CD4-positive, alpha-beta T cell treated with Interleukin-15 for 4 hours (primary cell): Measurements from ENCODE around the gene TLNRD1.

ENCODE experiments used
- DNase-seq: peaks from one replicate; pipeline ENCODE4 v3.0.0-alpha.2; 2020; ENCODE audit warnings: low spot score

The TLNRD1 gene

DNA sequence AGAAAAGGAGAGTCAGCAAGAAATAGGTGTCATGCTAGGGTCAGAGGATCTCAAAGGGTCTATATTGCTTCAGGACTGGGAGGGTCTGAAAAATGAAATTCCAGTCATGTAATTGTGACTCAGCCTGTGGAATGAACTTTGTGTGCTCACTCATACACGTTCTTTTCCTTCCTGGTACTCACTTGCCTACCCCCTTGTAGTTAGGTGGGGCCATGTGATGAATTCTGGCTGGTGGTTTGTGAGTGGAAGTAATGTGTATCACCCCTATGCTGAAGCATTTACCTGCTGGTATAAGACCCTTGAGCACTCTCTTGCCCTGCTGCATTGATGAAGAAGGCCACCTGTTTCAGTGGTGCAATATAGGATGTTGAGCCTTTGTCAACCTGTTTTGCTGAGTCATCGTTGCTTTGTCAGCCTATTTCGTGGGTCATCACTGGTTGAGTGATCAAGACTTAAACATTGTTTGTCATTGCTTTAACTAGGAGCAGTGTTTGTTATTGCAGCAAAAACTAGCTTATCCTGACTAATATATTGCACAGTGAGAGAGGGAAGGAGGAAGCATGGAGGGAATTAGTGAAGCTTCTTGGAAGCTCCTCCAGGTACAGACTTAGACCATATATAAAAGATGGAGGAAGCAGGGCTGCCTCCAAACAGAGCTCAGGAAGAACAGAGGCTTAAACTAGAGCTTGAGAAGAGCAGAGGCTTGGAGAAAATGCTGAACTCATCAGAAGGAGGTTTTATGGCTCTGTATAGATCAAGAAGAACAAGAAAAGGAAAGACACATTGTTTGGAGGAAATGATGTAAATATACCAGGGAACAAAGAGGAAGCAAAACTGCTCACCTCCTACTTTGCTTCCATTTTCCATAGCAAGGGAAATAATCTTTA, 28.9 kb downstream of the TLNRD1 start:
- no peak for DNase-seq

DNA sequence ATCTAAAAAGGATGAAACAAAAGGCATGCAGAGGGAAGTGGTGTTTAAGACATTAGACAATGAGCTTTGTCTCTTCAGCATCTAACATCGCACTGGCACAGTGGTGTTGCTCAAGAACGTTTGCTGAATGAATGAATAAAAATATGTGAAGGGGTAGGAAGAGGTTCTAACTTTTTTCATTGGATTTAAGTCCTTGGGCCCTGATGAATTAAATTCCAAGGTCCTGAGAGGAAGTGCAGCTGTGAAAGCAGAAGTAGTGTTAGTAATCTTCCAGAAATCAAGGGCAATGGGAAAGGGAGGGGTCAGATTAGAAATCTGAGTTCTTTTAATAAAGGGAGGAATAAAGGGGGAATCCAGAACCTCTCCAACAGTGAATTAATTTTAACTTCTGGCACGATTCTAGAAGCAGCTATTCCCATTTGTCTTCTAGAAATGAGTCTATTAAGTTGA, 29.6 kb downstream of the TLNRD1 start:
- DNase-seq, result no peak

DNA sequence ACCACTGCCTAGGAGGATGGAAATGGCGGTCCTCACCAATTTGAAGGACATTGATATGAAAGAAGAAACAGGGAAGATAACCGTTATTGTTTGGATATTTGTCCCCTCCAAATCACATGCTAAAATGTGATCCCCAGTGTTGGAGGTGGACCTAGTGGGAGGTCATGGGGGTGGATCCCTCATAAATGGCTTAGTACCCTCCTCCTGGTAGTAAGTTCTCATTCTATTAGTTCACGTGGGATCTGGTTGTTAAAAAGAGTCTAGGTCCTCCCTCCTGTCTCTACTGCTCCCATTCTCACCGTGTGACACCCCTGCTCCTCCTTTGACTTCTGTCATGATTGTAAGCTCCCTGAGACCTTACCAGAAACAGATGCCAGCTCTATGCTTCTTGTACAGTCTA, 30.5 kb downstream of the TLNRD1 start:
- DNase-seq, result no peak

DNA sequence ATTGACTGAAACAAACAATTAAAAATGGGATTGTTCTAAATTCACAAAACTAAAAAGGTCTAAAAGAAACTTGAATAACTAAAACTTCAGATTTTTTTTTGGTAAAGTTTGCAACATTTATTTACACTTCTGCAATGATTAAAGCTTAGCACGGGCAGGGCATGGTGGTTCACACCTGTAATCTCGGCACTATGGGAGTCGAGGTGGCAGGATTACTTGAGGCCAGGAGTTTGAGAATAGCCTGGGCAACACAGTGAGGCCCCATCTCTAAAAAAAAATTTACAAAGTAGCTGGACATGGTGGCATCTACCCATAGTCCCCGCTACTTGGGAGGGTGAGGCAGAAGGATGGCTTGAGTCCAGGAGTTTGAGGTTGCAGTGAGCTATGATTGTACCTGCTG, 31.6 kb downstream of the TLNRD1 start:
- no peak for DNase-seq

DNA sequence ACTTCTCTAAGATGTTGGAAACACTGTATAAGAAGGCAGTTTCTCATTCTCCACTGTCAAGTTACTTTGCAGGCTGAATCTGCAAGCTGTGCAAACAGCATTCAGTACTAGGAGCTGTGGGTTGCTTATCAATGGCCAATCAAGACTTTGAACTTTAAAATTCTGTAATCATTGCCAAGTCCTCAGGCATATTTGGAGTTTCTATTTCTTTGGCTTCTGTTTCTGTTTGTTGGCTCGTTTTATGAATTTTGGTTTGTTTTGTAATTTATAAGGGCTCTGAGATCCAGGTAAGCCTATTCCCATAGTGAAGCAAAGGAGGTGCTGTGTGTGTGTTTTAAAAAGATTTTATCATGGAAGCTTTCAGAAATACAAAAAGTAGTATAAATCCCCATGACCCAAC, 32.1 kb downstream of the TLNRD1 start:
- DNase-seq, result no peak

DNA sequence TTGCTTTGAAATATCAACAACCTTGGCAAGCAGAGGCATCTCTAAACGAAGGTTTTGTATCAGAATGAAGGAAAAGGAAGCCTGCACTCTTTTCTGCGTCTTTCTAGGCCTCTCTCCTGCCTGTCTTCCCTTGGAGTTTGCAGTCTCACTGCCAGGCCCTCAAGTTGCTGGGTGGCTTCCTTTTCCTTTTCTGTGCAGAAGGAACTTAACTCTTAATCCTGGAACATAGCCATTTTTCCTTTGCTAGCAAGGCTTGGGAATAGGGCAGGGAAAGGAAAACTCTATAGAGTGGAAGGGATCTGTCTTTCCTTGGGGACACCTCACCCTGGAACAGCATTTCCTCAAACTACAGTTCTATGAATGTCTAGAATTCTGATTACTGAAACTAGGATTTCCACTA, 32.8 kb downstream of the TLNRD1 start:
- no peak for DNase-seq

DNA sequence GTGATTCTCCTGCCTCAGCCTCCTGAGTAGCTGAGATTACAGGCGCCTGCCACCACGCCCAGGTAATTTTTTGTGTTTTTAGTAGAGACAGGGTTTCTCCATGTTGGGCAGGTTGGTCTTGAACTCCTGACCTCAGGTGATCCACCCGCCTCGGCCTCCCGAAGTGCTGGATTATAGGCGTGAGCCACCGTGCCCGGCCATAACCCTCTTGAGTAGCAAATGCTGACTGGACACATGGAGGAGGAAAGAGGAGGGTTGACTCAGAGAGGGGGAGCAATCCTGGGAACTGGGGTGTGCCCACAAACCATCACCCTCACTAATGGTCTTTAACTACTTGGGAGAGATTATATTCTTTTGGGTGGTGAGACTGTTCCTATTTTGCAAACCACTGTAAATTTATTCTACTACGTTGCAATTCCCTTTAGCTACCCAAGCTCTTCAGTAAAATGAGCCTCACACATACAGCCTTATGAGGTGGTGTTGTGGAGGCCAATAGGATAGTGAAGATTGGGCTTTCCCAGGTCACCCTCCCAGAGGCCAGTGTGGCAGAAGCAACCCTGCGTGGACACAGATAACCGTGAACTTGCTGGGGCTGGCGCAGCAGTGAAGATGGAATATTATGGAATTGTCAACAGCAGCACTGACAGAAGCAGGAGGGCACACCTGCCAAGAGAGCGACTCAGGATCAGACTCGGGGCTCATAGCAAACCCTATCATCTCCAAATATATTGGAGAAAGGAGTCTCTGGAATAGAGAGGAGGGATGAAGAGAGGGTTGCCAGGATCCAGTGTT, 37.4 kb downstream of the TLNRD1 start:
- DNase-seq, result no peak

DNA sequence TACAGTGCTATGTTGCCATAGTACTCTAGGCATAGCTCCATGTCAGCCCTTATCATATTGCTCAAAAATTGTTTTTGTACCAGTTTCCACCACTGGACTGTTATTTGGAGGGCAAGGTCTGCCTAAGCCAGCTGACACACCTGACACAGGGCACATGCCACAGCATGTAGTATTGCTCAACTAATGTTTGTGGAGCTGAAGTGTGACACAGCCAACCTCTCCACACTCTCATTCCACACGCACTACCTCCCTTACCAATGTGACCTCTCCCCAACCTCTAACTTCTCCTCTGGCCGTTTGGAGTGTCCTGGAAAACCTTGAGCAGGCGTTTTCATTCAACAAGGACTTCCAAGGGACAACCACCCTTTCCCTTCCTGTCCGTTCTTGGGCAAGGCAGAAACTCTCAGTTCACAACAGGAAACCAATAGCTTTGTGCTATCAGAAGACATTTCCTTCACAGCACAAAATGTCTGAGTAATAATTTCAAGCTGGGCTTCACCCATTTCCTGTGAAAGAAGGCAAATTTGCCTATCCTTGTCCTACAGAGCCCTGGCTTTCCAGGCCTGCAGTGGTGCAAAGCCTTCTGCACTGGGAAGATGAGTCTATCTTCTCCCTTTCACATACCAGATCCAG, 38.4 kb downstream of the TLNRD1 start:
- no peak for DNase-seq

DNA sequence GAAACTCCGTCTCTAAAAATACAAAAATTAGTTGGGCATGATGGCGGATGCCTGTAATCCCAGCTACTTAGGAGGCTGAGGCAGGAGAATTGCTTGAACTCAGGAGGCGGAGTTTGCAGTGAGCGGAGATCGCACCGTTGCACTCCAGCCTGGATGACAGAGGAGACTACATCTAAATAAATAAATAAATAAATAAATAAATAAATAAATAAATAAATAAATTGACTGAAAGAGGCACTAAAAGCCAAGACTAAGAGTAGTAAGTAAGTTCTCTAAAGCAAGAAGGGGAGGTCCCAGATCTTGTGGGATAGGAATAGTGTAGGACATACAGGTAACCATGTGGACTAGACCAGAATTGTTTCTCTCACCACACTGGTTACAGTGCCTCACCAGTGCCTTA, 40.0 kb downstream of the TLNRD1 start:
- no peak for DNase-seq

DNA sequence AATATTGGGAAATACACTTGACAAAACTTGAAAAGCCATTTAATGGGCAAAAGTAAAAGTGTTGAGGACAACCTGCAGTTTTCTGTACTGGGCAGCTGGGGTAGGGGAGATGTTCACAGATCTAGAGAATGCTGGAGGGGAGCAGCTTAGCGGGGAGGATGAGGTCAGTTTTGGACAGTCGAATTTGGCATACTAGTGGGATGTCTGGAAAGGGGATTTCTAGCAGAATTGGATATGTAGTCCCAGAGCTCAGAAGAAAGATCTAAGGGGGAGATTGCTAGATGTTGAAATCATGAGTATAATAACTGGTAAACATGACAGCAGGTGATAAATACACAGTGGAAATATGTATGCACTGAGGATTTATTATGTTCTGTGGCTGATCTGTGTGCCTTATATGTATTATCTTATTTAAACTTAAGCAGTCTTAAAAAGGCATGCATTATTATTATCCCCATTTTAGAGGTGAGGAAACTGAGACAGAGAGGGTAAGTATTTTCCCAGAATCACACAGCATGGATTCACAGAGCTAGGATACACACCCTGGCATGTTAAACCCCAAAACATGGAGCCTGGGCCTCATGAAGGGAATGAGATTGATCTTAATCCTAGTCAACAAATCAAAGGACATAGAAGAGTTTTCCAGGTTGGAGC, 42.7 kb downstream of the TLNRD1 start:
- DNase-seq, result no peak

DNA sequence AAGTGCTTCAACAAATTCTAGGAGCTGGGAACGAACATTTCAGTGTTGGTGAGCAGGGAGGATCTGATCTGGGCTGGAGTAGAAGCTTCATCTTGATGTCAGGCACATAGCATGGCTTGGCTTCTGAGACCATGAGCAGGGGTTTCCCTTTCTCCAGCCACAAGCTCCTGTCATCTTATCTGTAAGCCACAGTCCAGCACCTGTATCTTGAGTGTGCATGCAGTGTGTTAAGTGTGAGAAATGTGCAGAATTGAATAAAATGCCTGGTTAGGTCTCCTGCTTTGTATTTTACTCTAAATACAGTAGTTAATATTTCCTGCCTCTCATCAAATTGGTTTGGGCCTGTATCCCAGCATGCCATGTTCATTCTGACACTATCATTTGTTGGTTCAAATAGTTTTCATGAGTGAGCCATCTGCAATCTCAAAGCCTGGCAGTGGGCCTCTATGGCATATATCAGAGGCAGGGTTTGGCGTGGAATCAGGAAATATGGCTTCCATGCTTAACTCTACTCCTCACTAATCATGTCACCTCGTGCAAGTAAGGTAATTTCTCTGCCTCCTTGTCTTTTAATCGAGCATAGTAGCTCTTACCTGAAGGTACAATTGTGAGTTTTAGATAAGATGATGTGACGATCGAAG, 43.3 kb downstream of the TLNRD1 start:
- DNase-seq, result no peak

DNA sequence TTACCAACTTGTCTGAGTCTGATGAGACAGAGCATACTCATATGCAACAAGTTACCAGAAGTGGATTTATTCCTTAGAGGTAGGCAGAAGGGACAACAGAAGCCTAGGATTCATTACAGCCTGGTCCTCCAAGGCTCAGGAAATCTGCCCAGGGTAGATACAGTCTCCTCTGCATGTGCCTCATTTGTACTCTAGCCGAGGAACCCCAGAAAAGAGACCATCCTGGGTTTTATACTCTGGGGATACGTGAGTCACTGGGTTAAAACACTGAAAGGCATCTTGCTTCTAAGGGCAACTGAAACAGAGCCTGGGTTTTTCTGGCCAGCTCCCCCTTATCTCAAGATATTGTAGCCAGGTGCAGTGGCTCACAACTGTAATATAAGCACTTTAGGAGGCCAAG, 45.6 kb downstream of the TLNRD1 start:
- no peak for DNase-seq

DNA sequence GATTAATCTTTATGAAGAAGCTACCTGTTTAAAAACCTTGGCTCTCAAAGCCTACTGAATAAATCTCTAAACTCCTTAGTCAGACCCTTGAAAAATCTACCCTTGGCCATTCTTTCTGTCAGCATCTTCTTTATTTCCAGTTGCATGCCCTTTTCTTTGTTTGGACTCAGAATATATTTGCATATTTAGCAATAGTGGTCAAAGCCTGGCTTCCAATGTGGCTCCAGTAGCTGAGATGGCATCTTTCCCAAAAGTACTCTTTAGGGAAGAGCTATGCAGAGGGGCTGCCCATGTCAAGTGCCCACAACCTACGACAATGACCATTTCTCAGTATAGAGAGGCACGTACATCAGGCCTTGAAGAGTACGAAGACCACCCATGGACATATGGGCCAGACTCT, 47.2 kb downstream of the TLNRD1 start:
- no peak for DNase-seq

DNA sequence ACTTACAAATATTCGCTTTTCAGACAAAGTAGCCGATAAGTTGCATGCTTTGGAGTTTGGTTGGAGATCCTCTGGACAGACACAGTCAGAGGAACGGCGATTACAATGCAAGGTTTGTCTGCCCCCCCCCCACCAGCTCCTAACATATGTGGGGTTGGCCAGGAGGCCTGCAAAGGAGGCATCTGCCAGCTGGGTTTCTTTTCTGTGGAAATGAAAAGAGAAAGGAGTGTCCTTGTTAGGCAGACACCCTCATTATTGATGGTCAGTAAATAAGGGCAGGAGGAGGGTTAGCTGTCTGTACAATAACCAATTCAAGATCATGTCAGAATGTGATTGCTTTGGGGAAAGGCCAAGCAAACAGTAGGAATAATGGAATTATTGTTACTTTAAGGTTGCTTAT, 49.1 kb downstream of the TLNRD1 start:
- DNase-seq, result no peak

DNA sequence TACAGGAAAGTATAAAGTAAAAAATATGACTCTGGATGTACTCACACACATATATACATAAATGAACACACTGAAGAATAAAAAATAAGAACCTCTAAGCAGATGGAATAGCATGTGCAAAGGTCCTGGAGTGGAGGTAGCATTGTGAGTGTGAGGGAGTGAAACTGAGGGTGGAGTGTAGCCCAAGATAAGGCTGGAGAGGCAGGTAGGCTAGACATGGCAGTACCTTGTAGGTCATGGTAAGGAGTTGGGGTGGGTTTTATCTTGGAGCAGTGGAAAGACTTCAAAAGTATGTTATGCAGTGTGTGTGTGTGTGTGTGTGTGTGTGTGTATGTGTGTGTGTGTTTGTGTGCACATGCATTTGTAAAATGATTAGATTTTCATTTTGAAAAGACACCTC, 49.5 kb downstream of the TLNRD1 start:
- DNase-seq, result no peak

DNA sequence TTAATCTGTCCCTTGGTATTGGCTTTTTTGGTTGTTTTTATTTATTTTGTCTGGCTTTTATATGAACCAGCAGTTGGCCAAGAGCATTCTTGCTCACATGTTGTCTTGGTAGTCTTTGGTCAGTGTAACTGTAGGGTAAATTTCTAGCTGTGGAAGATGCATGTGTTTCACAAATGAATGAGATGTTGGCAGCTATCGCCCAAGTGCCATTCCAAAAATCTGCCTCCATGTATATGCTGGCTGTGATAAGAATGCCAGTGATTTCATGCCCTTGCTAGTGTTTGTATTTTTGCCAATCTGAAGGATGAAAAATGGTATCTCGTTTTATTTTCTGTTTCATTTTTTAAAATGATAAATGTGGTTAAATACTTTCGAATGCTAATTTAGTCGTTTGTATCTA, 50.1 kb downstream of the TLNRD1 start:
- no peak for DNase-seq

DNA sequence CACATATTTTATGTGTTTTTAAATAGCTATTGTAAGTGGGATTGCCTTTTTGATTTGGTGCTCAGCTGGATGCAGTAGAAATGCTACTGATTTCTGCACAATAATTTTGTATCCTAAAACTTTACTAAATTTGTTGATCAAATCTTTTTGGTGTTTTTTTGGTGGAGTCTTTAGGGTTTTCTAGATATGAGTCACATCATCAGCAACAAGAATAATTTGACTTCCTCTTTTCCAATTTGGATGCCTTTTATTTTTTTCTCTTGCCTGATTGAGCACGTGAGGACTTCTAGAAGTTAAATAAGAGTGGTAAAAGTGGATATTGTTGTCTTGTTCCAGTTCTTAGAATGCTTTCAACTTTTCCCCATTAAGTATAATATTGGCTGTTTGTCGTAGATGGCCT, 51.3 kb downstream of the TLNRD1 start:
- no peak for DNase-seq

DNA sequence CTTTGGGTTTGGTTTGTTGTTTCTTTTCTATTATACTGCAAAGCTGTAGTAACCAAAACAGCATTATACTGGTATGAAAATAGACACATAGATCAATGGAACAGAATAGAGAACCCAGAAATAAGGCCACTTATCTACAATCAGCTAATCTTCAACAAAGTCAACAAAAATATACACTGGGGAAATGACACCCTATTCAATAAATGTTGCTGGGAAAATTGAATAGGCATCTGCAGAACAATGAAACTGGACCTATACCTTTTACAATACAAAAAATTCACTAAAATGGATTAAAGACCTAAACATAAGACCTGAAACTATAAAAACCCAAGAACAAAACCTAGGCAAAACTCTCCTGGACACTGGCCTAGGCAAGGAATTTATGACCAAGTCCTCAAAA, 52.9 kb downstream of the TLNRD1 start:
- no peak for DNase-seq

DNA sequence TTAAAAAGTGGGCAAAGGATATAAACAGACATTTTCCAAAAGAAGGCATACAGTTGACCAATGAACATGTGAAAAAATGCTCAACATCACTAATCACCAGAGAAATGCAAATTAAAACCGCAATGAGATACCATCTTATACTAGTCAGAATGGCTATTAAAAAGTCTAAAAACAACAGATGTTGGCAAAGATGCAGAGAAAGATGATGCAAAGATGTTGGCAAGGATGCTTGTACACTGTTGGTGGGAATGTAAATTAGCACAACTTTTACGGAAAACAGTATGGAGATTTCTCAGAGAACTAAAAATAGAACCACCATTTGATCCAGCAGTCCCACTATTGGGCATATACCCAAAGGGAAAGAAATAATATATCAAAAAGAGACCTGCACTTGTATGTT, 53.5 kb downstream of the TLNRD1 start:
- DNase-seq, result no peak
